ENCODE results near the gene RNASET2. TPM values are rescaled to one million over a fixed set of nuclear protein-coding genes. Genes with fewer than 3 reads are reported as not detected.

Gene RNASET2
- total and polyA plus RNA-seq, 7 experiments from 2014 or later: 147 to 683 (median 266) TPM

DNA sequence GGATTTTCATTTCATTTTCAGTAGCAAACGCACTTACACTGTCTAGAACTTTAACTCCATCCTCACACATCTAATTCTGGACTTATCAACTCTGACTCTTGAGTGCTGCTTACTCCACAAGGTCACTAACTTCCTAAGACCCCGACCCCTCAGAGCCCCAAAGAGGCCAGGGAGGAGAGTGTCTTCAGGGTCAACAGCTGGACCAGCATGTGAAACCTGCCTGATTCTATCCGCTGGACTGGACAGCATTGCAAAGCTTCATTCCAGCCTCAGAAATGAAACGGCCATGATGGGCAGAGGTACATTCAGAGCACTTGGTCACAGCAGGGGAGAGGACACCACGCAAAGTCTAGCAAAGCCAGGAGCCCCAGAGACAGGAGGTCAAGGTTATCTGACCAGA, 9.1 kb downstream of the RNASET2 start:
- ChIA-PET POLR2A (interaction anchor here (0.6 to 16.2 kb wide), 3 partner anchors 9 to 44 kb away, joined by 3 to 213 read pairs (median 14); partner anchors contain the start of gene RNASET2), CTCF (no interaction called here)
- Histone ChIP-seq H3K27ac (ENCODE audit: low read depth, low read length) (no peak overlapping the region), H3K4me3 (ENCODE audit: low read length) (no peak overlapping the region), H3K27me3 (ENCODE audit: control insufficient read depth in 2 of 2, insufficient read depth in 2 of 2, low read length in 2 of 2) (no peaks in the 10 kb centered on the region), H3K36me3 (ENCODE audit: control insufficient read depth in 2 of 3, insufficient read depth in 3 of 3, low read length in 3 of 3) (peaks cover 22 to 42% (median 23%) of the 10 kb centered on the region in 3 experiments), H3K9me3 (ENCODE audit: control insufficient read depth in 2 of 3, low read length in 3 of 3) (no peaks in the 10 kb centered on the region), H3K4me1 (ENCODE audit: control insufficient read depth in 2 of 2, insufficient read depth in 2 of 2, low read length in 2 of 2) (peaks cover 25 to 47% of the 10 kb centered on the region in 2 donors)
- no peak for ATAC-seq
- peak overlapping the region in 5 of 9 donors; percentile 14 to 95 (median 60) for H3K27ac Mint-ChIP-seq
- intact Hi-C loops (cut with micrococcal nuclease): no loop called here
- no peak for DNase-seq
- no peaks in the 10 kb centered on the region for H3K27me3 Mint-ChIP-seq
- peaks cover 4 to 37% (median 26%) of the 10 kb centered on the region in 5 donors for H3K36me3 Mint-ChIP-seq
- no peak overlapping the region for H3K4me3 Mint-ChIP-seq
- H3K4me1 Mint-ChIP-seq: peaks cover 31 to 64% (median 47%) of the 10 kb centered on the region in 7 donors
- H3K9me3 Mint-ChIP-seq: no peaks in the 10 kb centered on the region

GRCh38 chr6:166946125-166946524, 10.2 kb downstream of the RNASET2 start:
- Histone ChIP-seq H3K27me3 (ENCODE audit: control insufficient read depth in 2 of 2, insufficient read depth in 2 of 2, low read length in 2 of 2) (no peaks in the 10 kb centered on the region), H3K36me3 (ENCODE audit: control insufficient read depth in 2 of 3, insufficient read depth in 3 of 3, low read length in 3 of 3) (peaks cover 22 to 43% (median 23%) of the 10 kb centered on the region in 3 experiments), H3K27ac (ENCODE audit: low read depth, low read length) (no peak overlapping the region), H3K4me3 (ENCODE audit: low read length) (no peak overlapping the region), H3K9me3 (ENCODE audit: control insufficient read depth in 2 of 3, low read length in 3 of 3) (no peaks in the 10 kb centered on the region), H3K4me1 (ENCODE audit: control insufficient read depth in 2 of 2, insufficient read depth in 2 of 2, low read length in 2 of 2) (peaks cover 18 to 37% of the 10 kb centered on the region in 2 donors)
- Mint-ChIP-seq H3K4me3 (no peak overlapping the region), H3K36me3 (peaks cover 4 to 39% (median 27%) of the 10 kb centered on the region in 5 donors), H3K4me1 (peaks cover 24 to 63% (median 42%) of the 10 kb centered on the region in 7 donors), H3K27me3 (no peaks in the 10 kb centered on the region), H3K9me3 (no peaks in the 10 kb centered on the region), H3K27ac (peak overlapping the region in 3 of 9 donors; percentile 67 to 95 (median 78))
- DNase-seq (no peak), ATAC-seq (no peak)
- intact Hi-C loops (cut with micrococcal nuclease): no loop called here
- POLR2A ChIA-PET: no interaction called here
- CTCF ChIA-PET: no interaction called here

DNA sequence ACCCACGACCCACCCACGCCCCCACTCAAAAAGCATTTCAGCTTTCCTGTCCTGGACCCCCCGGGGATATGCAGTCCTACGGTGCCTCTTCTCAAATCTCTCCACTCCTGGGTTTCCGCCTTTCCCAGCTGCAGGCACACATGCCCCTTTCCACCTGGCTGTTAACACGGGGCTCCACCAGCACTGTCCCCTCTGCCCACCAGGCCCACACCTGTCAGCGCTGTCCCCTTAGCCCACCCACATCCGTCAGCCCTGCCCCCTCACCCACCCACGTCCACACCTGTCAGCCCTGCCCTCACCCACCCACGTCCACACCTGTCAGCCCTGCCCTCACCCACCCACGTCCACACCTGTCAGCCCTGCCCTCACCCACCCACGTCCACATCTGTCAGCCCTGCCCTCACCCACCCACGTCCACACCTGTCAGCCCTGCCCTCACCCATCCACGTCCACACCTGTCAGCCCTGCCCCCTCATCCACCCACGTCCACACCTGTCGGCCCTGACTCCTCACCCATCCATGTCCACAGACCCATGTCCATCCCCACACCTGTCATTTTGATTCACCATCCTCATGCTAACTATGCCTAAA, 11.6 kb downstream of the RNASET2 start:
- peaks cover 22 to 56% (median 32%) of the 10 kb centered on the region in 3 experiments for H3K36me3 ChIP-seq (ENCODE audit: control insufficient read depth in 2 of 3, insufficient read depth in 3 of 3, low read length in 3 of 3)
- H3K27ac Mint-ChIP-seq: peak overlapping the region; percentile 38 to 93 (median 81)
- H3K4me1 Mint-ChIP-seq: peaks cover 10 to 52% (median 30%) of the 10 kb centered on the region in 7 donors
- peaks cover 5 to 24% of the 10 kb centered on the region in 2 donors for H3K4me1 ChIP-seq (ENCODE audit: control insufficient read depth in 2 of 2, insufficient read depth in 2 of 2, low read length in 2 of 2)
- no peak overlapping the region for H3K4me3 ChIP-seq (ENCODE audit: low read length)
- H3K27me3 ChIP-seq (ENCODE audit: control insufficient read depth in 2 of 2, insufficient read depth in 2 of 2, low read length in 2 of 2): no peaks in the 10 kb centered on the region
- H3K4me3 Mint-ChIP-seq: peak overlapping the region in 2 of 10 donors; percentile 20 to 32
- no peaks in the 10 kb centered on the region for H3K9me3 Mint-ChIP-seq
- intact Hi-C loops (cut with micrococcal nuclease): no loop called here
- H3K9me3 ChIP-seq (ENCODE audit: control insufficient read depth in 2 of 3, low read length in 3 of 3): no peaks in the 10 kb centered on the region
- ATAC-seq (no peak), DNase-seq (no peak)
- H3K27ac ChIP-seq (ENCODE audit: low read depth, low read length): peak overlapping the region; percentile 26
- POLR2A ChIA-PET: interaction anchor here (14.0 kb wide), 1 partner anchor 10 kb away, joined by 213 read pairs; the partner anchor contains the start of gene RNASET2
- CTCF ChIA-PET: interaction anchor here (1.2 kb wide), 1 partner anchor 44 kb away, joined by 4 read pairs; no protein-coding TSS in a partner anchor
- H3K27me3 Mint-ChIP-seq: no peaks in the 10 kb centered on the region
- H3K36me3 Mint-ChIP-seq: peaks cover 4 to 37% (median 26%) of the 10 kb centered on the region in 5 donors

DNA sequence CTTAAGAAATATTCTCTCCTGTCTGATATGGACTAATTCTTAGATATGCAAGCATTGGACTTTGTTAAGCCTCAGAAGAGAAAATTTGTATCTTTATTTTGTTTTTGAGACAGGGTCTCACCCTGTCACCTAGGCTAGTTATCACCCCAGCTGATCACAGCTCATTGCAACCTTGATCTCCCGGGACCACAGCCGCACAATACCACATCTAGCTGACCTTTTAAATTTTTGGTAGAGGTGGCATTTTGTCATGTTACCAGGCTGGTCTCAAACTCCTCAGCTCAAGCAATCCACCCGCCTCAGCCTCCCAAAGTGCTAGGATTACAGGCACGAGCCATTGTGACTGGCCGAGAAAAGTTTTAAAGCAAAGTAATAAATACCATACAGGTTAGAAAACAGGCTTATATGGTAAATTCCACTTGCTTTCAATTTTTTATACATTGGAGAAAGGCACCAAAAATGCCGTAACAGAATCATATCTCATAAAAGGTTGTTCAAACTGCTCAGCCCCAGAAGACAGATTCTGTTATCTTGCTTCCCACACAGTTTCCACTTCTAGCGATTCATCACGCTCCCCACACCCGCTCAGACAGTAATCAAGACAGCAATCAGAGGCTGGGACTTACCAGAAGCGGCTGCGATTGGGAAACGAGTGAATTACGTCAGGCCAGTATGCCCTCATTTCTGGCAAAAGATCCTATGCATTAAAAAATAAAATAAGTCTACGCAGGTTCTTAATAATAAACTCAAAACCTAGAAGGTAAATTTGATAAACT, 13.8 kb downstream of the RNASET2 start:
- intact Hi-C loops (cut with micrococcal nuclease): loop anchor here in 1 of 2 donors (1.0 to 2.0 kb wide), 2 partner anchors 9 to 14 kb away; partner anchors contain the start of gene RNASET2
- H3K27me3 ChIP-seq (ENCODE audit: control insufficient read depth in 2 of 2, insufficient read depth in 2 of 2, low read length in 2 of 2): no peaks in the 10 kb centered on the region
- peak overlapping the region; percentile 3 to 65 (median 45) for H3K4me3 Mint-ChIP-seq
- peaks cover 0 to 11% of the 10 kb centered on the region in 2 donors for H3K4me1 ChIP-seq (ENCODE audit: control insufficient read depth in 2 of 2, insufficient read depth in 2 of 2, low read length in 2 of 2)
- peak overlapping the region; percentile 73 for H3K27ac ChIP-seq (ENCODE audit: low read depth, low read length)
- peaks cover 10 to 46% (median 21%) of the 10 kb centered on the region in 7 donors for H3K4me1 Mint-ChIP-seq
- no peaks in the 10 kb centered on the region for H3K9me3 Mint-ChIP-seq
- no peaks in the 10 kb centered on the region for H3K27me3 Mint-ChIP-seq
- H3K4me3 ChIP-seq (ENCODE audit: low read length): no peak overlapping the region
- ChIA-PET CTCF (interaction anchor here (0.7 to 0.9 kb wide), 4 partner anchors 35 to 507 kb away, joined by 3 to 4 read pairs (median 4); no protein-coding TSS in a partner anchor), POLR2A (interaction anchor here (1.8 to 14.0 kb wide), 2 partner anchors 12 to 47 kb away, joined by 6 to 213 read pairs; partner anchors contain the start of gene RNASET2)
- H3K27ac Mint-ChIP-seq: peak overlapping the region; percentile 64 to 96 (median 89)
- H3K9me3 ChIP-seq (ENCODE audit: control insufficient read depth in 2 of 3, low read length in 3 of 3): no peaks in the 10 kb centered on the region
- DNase-seq (peak in 8 of 9 donors; percentile 45 to 84 (median 60)), ATAC-seq (peak; percentile 95)
- H3K36me3 Mint-ChIP-seq: peaks cover 15 to 51% (median 32%) of the 10 kb centered on the region in 5 donors
- peaks cover 21 to 64% (median 36%) of the 10 kb centered on the region in 3 experiments for H3K36me3 ChIP-seq (ENCODE audit: control insufficient read depth in 2 of 3, insufficient read depth in 3 of 3, low read length in 3 of 3)

DNA sequence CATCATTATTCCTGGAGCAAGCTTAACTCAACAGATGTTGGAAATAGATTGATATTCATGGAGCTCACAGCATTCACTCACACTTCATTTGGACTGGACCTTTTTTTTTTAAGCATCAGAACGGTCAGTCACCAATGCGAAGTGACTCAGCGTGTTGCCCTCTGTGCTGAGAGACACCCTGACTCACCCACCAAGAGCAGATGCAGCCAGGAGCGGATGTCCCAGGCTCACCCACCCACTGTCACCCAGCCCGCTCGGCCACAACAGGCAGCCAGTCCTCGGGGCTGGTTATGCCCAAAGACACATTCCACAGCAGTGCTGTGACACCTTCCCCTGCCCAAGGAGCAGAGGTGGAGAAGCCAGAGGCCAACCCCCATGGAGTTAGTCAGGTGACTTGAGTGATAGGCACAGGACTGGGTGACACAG, 15.7 kb downstream of the RNASET2 start:
- Histone ChIP-seq H3K36me3 (ENCODE audit: control insufficient read depth in 2 of 3, insufficient read depth in 3 of 3, low read length in 3 of 3) (peaks cover 4 to 51% (median 21%) of the 10 kb centered on the region in 3 experiments), H3K9me3 (ENCODE audit: control insufficient read depth in 2 of 3, low read length in 3 of 3) (no peaks in the 10 kb centered on the region), H3K4me1 (ENCODE audit: control insufficient read depth in 2 of 2, insufficient read depth in 2 of 2, low read length in 2 of 2) (peaks cover 0 to 21% of the 10 kb centered on the region in 2 donors), H3K27me3 (ENCODE audit: control insufficient read depth in 2 of 2, insufficient read depth in 2 of 2, low read length in 2 of 2) (no peaks in the 10 kb centered on the region), H3K4me3 (ENCODE audit: low read length) (no peak overlapping the region), H3K27ac (ENCODE audit: low read depth, low read length) (no peak overlapping the region)
- DNase-seq: no peak
- Mint-ChIP-seq H3K27me3 (no peaks in the 10 kb centered on the region), H3K9me3 (no peaks in the 10 kb centered on the region), H3K36me3 (peaks cover 15 to 40% (median 32%) of the 10 kb centered on the region in 5 donors), H3K4me1 (peaks cover 16 to 60% (median 32%) of the 10 kb centered on the region in 7 donors), H3K27ac (peak overlapping the region in 7 of 9 donors; percentile 21 to 96 (median 65)), H3K4me3 (no peak overlapping the region)
- ATAC-seq: no peak
- intact Hi-C loops (cut with micrococcal nuclease): loop anchor here in 1 of 2 donors (1.0 kb wide), 1 partner anchor 11 kb away; no protein-coding TSS in a partner anchor
- ChIA-PET CTCF (interaction anchor here (0.6 kb wide), 1 partner anchor 216 kb away, joined by 3 read pairs; no protein-coding TSS in a partner anchor), POLR2A (interaction anchor here (0.6 to 14.0 kb wide), 2 partner anchors 14 to 24 kb away, joined by 3 to 213 read pairs; partner anchors contain the start of gene RNASET2)

DNA sequence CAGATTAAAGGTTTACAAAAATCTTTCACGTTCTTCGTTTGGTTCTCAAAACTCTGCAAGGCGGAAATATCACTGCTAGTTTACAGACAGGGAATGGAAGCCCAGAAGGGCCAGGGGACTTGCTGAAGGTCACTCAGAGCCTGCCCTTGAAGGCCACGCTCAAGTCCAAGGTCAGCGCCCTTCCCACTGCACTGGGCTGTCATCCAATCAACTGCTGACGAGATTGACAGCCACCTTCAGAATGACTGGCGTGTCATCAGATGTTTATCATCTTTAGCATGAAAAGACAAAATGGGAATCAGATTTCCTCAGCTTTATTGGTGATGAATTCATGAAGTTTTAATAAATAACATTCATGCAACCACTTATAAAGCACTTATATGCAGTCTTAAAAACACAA, 16.5 kb downstream of the RNASET2 start:
- Histone ChIP-seq H3K27me3 (ENCODE audit: control insufficient read depth in 2 of 2, insufficient read depth in 2 of 2, low read length in 2 of 2) (no peaks in the 10 kb centered on the region), H3K4me3 (ENCODE audit: low read length) (no peak overlapping the region), H3K9me3 (ENCODE audit: control insufficient read depth in 2 of 3, low read length in 3 of 3) (no peaks in the 10 kb centered on the region), H3K36me3 (ENCODE audit: control insufficient read depth in 2 of 3, insufficient read depth in 3 of 3, low read length in 3 of 3) (peaks cover 4 to 45% (median 21%) of the 10 kb centered on the region in 3 experiments), H3K27ac (ENCODE audit: low read depth, low read length) (no peak overlapping the region), H3K4me1 (ENCODE audit: control insufficient read depth in 2 of 2, insufficient read depth in 2 of 2, low read length in 2 of 2) (peaks cover 0 to 27% of the 10 kb centered on the region in 2 donors)
- intact Hi-C loops (cut with micrococcal nuclease): loop anchor here in 1 of 2 donors (5.0 kb wide), 1 partner anchor 47 kb away; no protein-coding TSS in a partner anchor
- POLR2A ChIA-PET: interaction anchor here (0.6 to 14.0 kb wide), 2 partner anchors 15 to 23 kb away, joined by 3 to 213 read pairs; partner anchors contain the start of gene RNASET2
- Mint-ChIP-seq H3K27me3 (no peaks in the 10 kb centered on the region), H3K9me3 (no peaks in the 10 kb centered on the region), H3K27ac (peak overlapping the region in 4 of 9 donors; percentile 51 to 83 (median 76)), H3K36me3 (peaks cover 11 to 39% (median 31%) of the 10 kb centered on the region in 5 donors), H3K4me1 (peaks cover 19 to 63% (median 38%) of the 10 kb centered on the region in 7 donors), H3K4me3 (no peak overlapping the region)
- CTCF ChIA-PET: interaction anchor here (0.6 to 2.0 kb wide), 3 partner anchors 10 to 215 kb away, joined by 3 to 8 read pairs (median 3); no protein-coding TSS in a partner anchor
- no peak for ATAC-seq
- DNase-seq: no peak

Measured in naive thymus-derived CD4-positive, alpha-beta T cell (primary cell).